Heart left ventricle (tissue), 16 donors: ENCODE results near the gene IFI44. TPM values are rescaled to one million over a fixed set of nuclear protein-coding genes. Genes with fewer than 3 reads are reported as not detected.

ENCODE experiments used
- ATAC-seq, 4 donors: fragments of 200-7000 bp; cut with Tn5 transposase; one replicate each; pipeline ENCODE4 v1.9.1; 2020 to 2022; ENCODE audit warnings: moderate library complexity in 4 of 4, mild to moderate bottlenecking in 3 of 4, moderate number of reproducible peaks in 1 of 4
- DNase-seq, 5 donors: peaks; one replicate each; pipeline ENCODE4 v3.0.0-alpha.2; 2020
- H3K27ac ChIP-seq, 12 donors: fragments of 200-600 bp; sonication (generic) in 4 of 12; one replicate each; pipeline versions ENCODE4 v1.5.0 to v1.8.0; 2016 to 2022; ENCODE audit warnings: mild to moderate bottlenecking in 2 of 12
- H3K27me3 ChIP-seq, 9 donors: fragments of 200-600 bp; sonication (generic) in 2 of 9; one replicate each; pipeline versions ENCODE4 v1.5.1 to v1.8.0; 2016 to 2022; ENCODE audit warnings: mild to moderate bottlenecking in 3 of 9
- H3K36me3 ChIP-seq, 9 donors: fragments of 200-600 bp; sonication (generic) in 2 of 9; one replicate each; pipeline versions ENCODE4 v1.5.0 to v1.8.0; 2018 to 2022; ENCODE audit warnings: mild to moderate bottlenecking in 2 of 9
- H3K4me1 ChIP-seq, 12 donors: fragments of 200-600 bp; sonication (generic) in 4 of 12; one replicate each; pipeline versions ENCODE4 v1.5.0 to v1.8.0; 2016 to 2022; ENCODE audit warnings: mild to moderate bottlenecking in 3 of 12
- H3K4me3 ChIP-seq, 12 donors: fragments of 200-600 bp; sonication (generic) in 4 of 12; one replicate each; pipeline versions ENCODE4 v1.5.0 to v1.8.0; 2017 to 2022; ENCODE audit warnings: mild to moderate bottlenecking in 9 of 12, moderate library complexity in 4 of 12
- H3K9me3 ChIP-seq, 12 donors: fragments of 200-600 bp; sonication (generic) in 4 of 12; one replicate each; pipeline versions ENCODE4 v1.5.0 to v1.8.0; 2016 to 2022; ENCODE audit warnings: mild to moderate bottlenecking in 1 of 12
- POLR2A ChIP-seq, 2 donors: fragments of 450-650 bp; IDR thresholded peaks; one replicate each; pipeline ENCODE4 v1.6.1; 2017; ENCODE audit warnings: antibody characterized with exemption in 2 of 2, mild to moderate bottlenecking in 2 of 2, moderate library complexity in 2 of 2
- WGBS, 4 donors: extraction: QIAGEN DNeasy Blood & Tissue Kit in 2 of 4; methylation state at CpG; one replicate each; pipeline versions ENCODE4 v1.1.5 to v1.1.7; 2013 to 2018; 5-methylcytosine and 5-hydroxymethylcytosine counted together
- intact Hi-C, 10 donors: fragments of 100-400 bp; cut with DNase I; formaldehyde crosslinking; loops; one replicate each; pipeline versions ENCODE4 v1.11.1 to v1.14.2; 2022
- polyA plus RNA-seq, 2 donors: library from polyadenylated mRNA; stranded (reverse); fragments of 200-250 nt; gene quantifications; one replicate each; pipeline ENCODE4 v1.2.3, GENCODE V29; 2013
- total RNA-seq, 9 donors: library from RNA; depleted of rRNA in 2 of 9; stranded (reverse); fragments of >200 nt in 2 of 9; fragmentation: NEBNext Ultra II Directional in 3 of 9; extraction: Animal tissue kit (Norgen Biotek cat#: 25700) in 3 of 9; gene quantifications; one replicate each; pipeline versions ENCODE4 v1.1.0 to v1.2.4, GENCODE V29; 2016 to 2023
- TF ChIP-seq, protein P1 (sequence below), 12 donors: fragments of 200-600 bp; sonication (generic) in 4 of 12; IDR thresholded peaks; one replicate each; pipeline versions ENCODE4 v1.5.0 to v1.8.0; 2018 to 2022; ENCODE audit warnings: antibody characterized with exemption in 12 of 12, mild to moderate bottlenecking in 5 of 12
- donor health status: ischemic (EF 13 %, LVEDD 7.1; RV severe dilation, severe dysfunction).
- donor health status: healthy with polysubstance abuse.
- donor health status: DM: no; HTN: yes; CAD: no.
- donor health status: DM: no; HTN: no; CAD: no.
- donor health status: ischemic (EF 25% LVEDD 6.9; RV normal size, moderate dysfunction).
- donor health status: ischemic (EF 25% LVEDD 5.7; RV mildly dilated, moderate dysfunction).
- donor health status: healthy.
- donor health status: DM: yes; HTN: yes; CAD: no.
- donor health status: ischemic (EF 35%, LVEDD 5.7; RV mildly dilated, moderate dysfunction).
- donor health status: nonischemic (EF 11% LVEDD 7.7; RV severe dilation, severe dysfunction).
- donor health status: DM: yes; HTN: yes; CAD: no.
- donor health status: PGD.
- donor health status: ischemic (EF 29% LVEDD 5.4; RV normal size, mild dysfunction).
- donor health status: nonischemic (EF 23%, LVEDD 6.1; RV moderate dilation, normal function).

IFI44 gene
- total and polyA plus RNA-seq, 11 donors = 4.5 to 43.0 (median 11.2) TPM

DNA sequence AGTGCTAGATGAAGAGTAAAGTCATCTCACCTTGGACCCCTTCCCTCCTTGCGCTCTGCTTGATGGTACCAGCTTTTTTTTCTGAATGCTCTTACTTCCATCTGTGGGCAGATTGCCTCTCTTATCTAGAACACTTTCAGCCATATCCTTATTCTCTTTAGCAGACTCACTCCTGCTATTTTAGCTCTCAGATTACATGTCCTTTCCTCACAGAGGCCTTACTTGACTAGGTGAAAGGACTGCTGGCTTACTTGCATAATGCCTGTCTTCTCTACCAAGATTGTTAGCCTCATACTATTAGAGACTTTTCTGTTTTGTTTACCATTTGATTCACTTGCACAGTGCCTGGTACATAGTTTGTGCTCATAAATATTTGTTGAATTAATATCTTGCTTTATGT is 9.3 kb downstream of the IFI44 start:
- Histone ChIP-seq H3K9me3 (no peaks in the 10 kb centered on the region), H3K27ac (no peak overlapping the region), H3K4me3 (no peak overlapping the region), H3K27me3 (no peaks in the 10 kb centered on the region), H3K4me1 (peaks cover 0 to 31% (median 1%) of the 10 kb centered on the region in 12 donors), H3K36me3 (peaks cover 0 to 100% (median 88%) of the 10 kb centered on the region in 9 donors)
- DNase-seq (no peak), ATAC-seq (no peak)
- TF ChIP-seq, protein P1, sequence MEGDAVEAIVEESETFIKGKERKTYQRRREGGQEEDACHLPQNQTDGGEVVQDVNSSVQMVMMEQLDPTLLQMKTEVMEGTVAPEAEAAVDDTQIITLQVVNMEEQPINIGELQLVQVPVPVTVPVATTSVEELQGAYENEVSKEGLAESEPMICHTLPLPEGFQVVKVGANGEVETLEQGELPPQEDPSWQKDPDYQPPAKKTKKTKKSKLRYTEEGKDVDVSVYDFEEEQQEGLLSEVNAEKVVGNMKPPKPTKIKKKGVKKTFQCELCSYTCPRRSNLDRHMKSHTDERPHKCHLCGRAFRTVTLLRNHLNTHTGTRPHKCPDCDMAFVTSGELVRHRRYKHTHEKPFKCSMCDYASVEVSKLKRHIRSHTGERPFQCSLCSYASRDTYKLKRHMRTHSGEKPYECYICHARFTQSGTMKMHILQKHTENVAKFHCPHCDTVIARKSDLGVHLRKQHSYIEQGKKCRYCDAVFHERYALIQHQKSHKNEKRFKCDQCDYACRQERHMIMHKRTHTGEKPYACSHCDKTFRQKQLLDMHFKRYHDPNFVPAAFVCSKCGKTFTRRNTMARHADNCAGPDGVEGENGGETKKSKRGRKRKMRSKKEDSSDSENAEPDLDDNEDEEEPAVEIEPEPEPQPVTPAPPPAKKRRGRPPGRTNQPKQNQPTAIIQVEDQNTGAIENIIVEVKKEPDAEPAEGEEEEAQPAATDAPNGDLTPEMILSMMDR (IDR thresholded peaks at IDR 0.05) = no peak
- TF ChIP-seq POLR2A (IDR thresholded peaks at IDR 0.05) = no peak
- intact Hi-C loops = no loop called here
- WGBS, 4 donors = 81 to 85% (median 84%) methylated on average over 1 of the region's 1 CpG

DNA sequence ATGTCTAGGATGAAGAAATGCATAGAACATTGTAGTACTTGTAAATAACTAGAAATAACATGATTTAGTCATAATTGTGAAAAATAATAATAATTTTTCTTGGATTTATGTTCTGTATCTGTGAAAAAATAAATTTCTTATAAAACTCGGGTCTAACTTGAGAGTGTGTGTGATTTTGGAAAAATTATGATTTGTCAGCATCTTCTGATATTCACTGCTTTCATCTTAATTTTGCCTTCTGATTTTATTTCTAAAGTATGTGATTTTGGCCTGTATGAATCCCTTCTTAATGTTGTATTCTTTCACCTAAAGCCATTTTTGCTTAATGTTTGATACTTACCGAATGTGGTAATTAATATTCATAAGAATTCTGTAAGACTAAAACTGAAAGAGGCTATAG is 14.3 kb downstream of the IFI44 start:
- ATAC-seq (no peak), DNase-seq (no peak)
- Histone ChIP-seq H3K27me3 (no peaks in the 10 kb centered on the region), H3K9me3 (no peaks in the 10 kb centered on the region), H3K27ac (no peak overlapping the region), H3K4me3 (no peak overlapping the region), H3K4me1 (peaks cover 0 to 9% (median 0%) of the 10 kb centered on the region in 12 donors), H3K36me3 (peaks cover 0 to 60% (median 46%) of the 10 kb centered on the region in 9 donors)
- no peak for TF ChIP-seq POLR2A (IDR thresholded peaks at IDR 0.05)
- TF ChIP-seq, protein P1 (IDR thresholded peaks at IDR 0.05) = no peak
- intact Hi-C loops = loop anchor here in 1 of 10 donors (5.0 kb wide), 1 partner anchor 37 kb away; no protein-coding TSS in a partner anchor
- 79 to 85% (median 84%) methylated on average over 2 of the region's 2 CpGs for WGBS, 4 donors

DNA sequence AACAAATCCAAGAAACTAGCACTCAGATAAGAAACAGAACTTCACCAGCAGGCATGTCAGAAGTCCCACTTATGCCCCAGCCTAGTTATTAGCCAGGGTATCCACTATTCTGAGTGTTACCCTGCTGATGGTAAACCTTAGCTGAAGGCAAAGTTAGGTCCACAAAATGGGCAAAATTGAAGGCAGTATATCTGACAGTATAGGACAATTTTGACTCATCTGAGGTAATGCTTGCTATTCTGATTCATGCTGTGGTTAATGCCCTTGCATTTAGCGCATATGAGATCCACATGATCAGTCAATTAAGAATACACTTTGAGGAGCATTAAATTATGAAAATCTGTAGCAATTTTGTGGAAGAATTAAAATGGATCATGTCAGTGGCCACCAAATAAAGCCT is 15.1 kb downstream of the IFI44 start:
- 88 to 95% (median 93%) methylated on average over 1 of the region's 1 CpG for WGBS, 4 donors
- ATAC-seq (no peak), DNase-seq (no peak)
- Histone ChIP-seq H3K27me3 (no peaks in the 10 kb centered on the region), H3K36me3 (peaks cover 0 to 52% (median 38%) of the 10 kb centered on the region in 9 donors), H3K4me3 (no peak overlapping the region), H3K27ac (no peak overlapping the region), H3K9me3 (no peaks in the 10 kb centered on the region), H3K4me1 (peaks cover 0 to under 1% (median 0%) of the 10 kb centered on the region in 12 donors)
- no peak for TF ChIP-seq POLR2A (IDR thresholded peaks at IDR 0.05)
- TF ChIP-seq, protein P1 (IDR thresholded peaks at IDR 0.05) = no peak
- intact Hi-C loops = loop anchor here in 1 of 10 donors (5.0 kb wide), 1 partner anchor 37 kb away; no protein-coding TSS in a partner anchor

DNA sequence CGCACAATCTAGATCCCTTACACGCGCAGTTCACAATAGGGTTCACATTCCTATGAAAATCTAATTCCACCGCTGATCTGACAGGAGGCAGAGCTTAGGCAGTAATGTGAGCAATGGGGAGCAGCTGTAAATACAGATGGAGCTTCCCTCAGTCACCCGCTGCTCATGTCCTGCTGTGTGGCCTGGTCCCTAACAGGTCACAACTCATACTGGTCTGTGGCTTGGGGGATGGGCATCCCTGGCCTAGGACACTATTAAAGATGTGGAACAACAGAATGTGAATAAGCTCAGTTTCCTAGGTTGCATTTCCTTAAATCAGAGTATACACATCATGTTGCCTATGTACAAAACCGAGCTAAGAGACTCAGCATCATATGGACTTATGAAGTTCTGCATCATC is 16.2 kb downstream of the IFI44 start:
- Histone ChIP-seq H3K4me1 (no peaks in the 10 kb centered on the region), H3K4me3 (no peak overlapping the region), H3K27me3 (no peaks in the 10 kb centered on the region), H3K9me3 (no peaks in the 10 kb centered on the region), H3K27ac (no peak overlapping the region), H3K36me3 (peaks cover 0 to 41% (median 27%) of the 10 kb centered on the region in 9 donors)
- TF ChIP-seq, protein P1 (IDR thresholded peaks at IDR 0.05) = no peak
- TF ChIP-seq POLR2A (IDR thresholded peaks at IDR 0.05) = no peak
- no peak for ATAC-seq
- DNase-seq = no peak
- 87 to 94% (median 92%) methylated on average over 6 of the region's 6 CpGs for WGBS, 4 donors
- intact Hi-C loops = no loop called here
